ENCODE measurements around the gene GRAMD2B.

DNA sequence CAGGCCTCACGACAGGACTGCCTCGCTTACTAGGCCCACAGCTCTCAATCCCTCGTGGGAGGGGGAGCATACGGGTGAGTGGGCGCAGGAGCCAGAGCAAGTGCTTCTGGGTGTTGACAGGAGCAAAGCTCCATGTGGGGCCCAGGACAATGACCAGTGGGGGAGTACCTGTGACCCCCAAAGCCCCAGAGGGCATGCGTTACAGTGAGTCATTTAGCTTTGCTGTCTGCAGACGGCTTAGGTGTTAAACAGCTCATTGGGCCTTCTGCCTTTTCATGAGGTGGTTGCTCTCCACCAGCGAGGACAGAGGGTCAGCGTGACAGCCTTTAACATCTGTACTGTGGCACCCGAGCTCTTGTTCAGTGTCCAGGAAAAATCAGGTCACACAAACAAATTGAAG, 78.2 kb downstream of the GRAMD2B start:
- TF ChIP-seq, protein P1, sequence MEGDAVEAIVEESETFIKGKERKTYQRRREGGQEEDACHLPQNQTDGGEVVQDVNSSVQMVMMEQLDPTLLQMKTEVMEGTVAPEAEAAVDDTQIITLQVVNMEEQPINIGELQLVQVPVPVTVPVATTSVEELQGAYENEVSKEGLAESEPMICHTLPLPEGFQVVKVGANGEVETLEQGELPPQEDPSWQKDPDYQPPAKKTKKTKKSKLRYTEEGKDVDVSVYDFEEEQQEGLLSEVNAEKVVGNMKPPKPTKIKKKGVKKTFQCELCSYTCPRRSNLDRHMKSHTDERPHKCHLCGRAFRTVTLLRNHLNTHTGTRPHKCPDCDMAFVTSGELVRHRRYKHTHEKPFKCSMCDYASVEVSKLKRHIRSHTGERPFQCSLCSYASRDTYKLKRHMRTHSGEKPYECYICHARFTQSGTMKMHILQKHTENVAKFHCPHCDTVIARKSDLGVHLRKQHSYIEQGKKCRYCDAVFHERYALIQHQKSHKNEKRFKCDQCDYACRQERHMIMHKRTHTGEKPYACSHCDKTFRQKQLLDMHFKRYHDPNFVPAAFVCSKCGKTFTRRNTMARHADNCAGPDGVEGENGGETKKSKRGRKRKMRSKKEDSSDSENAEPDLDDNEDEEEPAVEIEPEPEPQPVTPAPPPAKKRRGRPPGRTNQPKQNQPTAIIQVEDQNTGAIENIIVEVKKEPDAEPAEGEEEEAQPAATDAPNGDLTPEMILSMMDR (IDR thresholded peaks at IDR 0.05), result no peak
- no peak for TF ChIP-seq POLR2A (IDR thresholded peaks at IDR 0.05)
